NCI-H345 treated with DMSO at 0.1 percent for 48 hours (cell line): ENCODE measurements around the gene RPL21.
"Not testable (repeated sequence)": the region's sequence is repeated elsewhere in the genome, so short reads cannot be mapped to it uniquely, and the experiment has no call there.

ENCODE experiments used
- DNase-seq: peaks from one replicate; lab custom pipeline; 2025; ENCODE audit not compliant: unreplicated experiment; lab: John Stamatoyannopoulos, UW

Gene RPL21

DNA sequence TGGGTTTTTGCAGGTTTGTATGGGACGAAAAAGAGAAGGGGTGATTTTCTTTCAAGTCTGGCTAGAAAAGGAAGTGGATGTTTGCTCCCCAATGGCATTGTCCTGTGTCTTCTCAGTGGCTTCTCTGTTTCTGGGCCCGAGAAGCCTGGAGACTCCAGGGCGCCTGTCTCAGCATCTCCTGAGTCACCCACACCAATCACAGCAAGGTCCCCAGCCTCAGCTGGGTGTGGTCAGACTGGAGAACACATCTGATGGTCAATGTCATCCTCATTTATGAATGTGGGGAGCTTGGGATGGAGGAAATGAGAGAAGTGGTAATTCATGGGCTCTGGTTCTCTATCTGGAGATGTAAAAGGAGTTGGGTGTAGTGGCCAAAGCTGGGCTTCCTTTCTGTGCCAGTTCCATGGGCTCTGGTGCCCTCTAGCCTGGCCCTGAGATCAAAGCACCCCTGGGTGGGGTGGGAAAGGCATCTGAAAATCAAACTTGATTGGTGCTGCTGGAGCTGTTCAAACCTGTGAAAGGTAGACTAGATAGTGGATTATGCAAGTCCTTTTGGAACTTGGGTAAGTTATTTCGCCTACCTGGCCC, 32.6 kb downstream of the RPL21 start:
- DNase-seq: no peak

DNA sequence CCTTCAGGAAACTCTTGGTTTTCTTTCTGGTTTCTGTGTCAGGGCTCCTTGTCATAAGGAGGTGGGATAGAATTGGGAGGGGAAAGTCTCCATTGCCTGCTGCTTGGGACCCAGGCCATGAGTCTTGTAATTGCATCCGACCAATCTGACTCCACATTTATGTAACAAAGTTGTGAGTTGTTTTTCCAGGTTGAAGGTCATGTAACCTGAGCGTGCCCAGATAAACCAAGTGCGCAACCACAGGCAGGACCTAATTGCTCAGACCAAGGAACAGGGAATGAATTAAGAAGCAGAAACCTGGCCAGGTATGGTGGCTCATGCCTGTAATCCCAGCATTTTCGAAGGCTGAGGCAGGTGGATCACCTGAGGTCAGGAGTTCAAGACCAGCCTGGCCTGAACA, 37.0 kb downstream of the RPL21 start:
- no peak for DNase-seq

DNA sequence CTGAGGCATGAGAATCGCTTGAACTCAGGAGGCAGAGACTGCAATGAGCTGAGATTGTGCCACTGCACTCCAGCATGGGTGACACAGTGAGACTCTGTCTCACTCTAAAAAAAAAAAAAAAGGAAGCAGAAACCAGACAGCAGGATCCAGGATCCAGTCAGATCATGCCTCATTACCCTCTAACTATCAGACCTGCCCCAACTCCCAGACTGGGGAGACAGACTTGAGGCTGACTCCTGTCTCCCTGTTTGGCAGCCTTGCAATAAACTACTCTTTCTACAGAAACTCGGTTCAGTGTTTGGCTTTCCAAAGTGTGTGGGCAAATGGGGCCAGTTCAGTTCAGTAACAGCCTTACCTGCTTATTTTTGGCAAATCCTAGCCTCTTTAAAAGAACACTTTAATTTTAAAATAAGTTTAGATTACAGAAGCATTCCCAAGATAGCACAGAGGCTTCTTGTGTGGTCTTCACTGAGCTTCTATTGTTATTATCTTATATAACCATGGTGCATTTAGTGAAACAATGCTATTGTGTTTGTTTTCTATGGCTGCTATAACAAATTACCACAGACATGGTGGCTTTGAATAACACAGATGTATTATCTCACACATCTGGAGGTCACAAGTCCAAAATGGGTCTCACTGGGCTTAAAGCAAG, 37.8 kb downstream of the RPL21 start:
- DNase-seq: no peak

DNA sequence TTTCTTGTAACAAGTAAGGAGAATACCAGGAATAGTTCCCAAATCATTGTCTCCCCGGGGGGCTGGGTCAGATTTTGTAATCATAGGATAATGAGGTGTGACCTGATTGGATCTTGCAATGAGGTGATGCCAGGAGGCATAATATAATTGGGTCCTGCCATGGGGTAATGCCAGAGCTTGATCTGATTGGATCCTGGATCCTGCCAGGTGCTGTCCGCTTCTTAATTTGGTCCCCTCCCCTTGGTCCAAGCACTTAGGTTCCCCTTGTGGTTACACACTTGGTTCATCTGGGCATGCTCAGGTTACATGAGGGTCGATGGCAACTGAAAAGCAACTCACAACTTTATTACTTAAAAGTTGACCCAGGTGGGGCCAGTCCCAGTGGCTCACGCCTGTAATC, 39.4 kb downstream of the RPL21 start:
- DNase-seq: no peak

DNA sequence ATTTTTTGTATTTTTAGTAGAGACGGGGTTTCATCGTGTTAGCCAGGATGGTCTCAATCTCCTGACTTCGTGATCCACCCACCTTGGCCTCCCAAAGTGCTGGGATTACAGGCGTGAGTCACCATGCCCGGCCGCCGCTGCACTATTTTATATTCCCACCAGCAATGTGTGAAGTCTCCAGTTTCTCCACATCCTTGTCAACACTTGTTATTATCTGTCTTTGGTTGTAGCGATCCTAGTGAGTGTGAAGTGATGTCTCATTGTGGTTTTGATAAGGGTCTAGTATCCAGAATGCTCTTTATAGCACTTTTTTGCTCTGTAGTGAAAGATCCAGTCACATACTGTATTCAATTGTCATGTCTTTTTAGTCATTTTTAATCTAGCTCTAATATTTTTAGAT, 40.6 kb downstream of the RPL21 start:
- DNase-seq: not testable (repeated sequence)

DNA sequence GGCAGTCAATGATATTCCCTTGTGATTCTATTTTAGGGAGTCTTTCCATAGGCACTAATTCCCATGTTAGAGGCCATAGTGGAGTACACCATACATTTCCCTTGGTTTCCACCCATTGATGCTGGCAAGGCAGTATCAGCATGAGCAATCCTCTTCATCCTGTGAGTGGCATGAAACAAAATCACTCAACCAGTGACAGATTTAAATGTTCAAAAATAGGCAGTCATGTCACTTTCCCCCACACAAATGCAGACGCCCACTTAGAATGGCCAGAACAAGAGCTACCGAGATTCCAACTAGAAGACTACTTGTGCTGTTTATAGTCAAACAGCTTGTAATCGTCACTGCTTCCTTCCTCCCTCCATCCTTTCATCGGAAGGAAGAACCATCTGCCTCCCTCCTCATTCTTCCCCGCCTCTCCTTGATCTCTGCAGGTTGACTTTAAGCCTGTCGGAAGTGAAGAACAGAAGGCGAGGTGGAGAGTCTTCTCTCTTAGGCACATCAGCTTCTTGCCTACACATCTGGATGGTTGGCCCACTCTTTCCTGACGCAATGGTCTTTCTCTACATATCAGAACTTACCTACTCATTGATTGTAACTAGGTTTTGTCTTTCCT, 41.8 kb downstream of the RPL21 start:
- no peak for DNase-seq

DNA sequence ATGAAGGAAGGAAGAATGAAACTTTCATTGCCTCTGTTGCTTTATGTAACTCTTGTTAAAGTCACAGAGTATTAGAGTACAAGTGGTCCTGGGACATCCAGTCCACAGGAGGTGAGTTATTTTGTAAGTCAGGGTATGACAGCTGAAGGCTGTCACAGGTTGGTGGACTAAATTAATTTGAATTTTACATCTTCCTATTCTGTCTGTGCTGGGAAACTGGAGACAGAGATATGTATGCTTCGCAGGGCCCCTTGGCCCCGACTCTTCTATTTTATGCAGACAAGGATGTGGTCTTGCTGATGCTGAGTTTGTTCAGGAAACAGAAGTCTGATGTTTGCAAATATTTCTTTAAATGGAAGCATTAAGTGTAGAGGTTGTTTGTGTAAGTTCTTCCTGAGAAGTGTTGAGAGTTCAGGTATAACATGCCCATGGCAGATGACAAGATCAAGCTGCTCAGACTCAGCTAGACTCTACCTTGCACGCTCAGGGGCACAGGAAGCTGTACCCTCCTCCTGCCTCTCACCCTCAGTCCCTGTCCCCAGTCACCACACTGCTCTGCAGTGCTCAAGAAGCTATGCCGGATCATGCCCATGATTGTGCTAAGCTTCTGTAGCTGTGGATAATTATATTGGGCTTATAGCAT, 42.6 kb downstream of the RPL21 start:
- no peak for DNase-seq

DNA sequence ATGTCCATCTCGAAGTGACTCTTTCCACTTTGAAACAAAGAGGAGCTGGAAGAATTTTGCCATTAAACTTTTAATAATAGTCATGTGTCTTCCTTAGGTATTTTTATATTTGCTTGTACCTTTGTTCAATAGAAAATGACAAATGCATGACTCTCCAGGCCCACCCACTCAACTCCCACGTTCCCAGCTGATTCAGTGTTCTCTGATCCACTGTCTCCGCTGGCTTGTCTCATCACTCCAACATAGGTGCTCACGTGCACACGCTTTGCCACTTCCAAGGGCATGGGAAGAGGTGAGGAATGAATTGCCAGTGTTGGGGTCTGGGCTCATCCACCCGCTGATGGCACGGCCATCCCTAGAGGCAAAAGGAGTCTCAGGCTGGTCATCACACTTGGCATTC, 43.7 kb downstream of the RPL21 start:
- no peak for DNase-seq

DNA sequence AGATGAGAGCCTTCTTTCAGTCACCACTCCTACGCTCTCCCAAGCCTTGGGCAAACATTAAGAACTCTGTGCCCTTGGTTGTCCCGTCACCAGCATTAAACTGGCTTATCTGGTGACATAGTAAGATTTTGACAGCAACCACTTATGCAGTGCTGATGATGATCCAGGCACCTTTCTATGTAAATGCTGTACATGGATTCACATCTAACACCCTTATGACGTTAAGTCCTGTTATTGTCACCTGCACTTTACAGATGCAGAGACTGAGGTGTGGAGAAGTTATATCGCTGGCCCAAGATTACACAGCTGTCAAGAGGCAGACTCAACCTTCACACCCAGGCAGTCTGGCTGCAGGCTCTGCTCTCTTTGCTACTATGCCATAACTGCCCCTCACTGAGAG, 44.3 kb downstream of the RPL21 start:
- DNase-seq: no peak

DNA sequence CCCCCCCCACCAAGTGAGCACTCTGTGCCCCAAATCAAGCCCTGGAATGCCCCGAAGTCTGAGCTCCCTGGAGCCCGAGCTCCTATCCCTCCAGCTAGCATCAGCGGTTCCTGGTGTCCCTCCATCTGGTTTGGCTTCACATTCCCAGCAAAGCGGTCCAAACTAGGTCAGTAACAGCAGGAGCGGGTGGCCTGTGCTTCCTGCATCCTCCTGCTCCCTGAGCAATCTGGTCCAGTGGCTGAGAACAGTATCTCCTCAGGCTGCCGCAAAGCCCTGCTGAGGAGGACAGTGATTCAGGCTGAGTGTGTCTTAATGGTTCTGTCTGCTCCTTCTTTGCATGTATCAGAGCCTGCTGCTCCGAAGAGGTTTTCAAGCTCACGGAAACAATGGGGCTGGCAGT, 45.1 kb downstream of the RPL21 start:
- DNase-seq: no peak

DNA sequence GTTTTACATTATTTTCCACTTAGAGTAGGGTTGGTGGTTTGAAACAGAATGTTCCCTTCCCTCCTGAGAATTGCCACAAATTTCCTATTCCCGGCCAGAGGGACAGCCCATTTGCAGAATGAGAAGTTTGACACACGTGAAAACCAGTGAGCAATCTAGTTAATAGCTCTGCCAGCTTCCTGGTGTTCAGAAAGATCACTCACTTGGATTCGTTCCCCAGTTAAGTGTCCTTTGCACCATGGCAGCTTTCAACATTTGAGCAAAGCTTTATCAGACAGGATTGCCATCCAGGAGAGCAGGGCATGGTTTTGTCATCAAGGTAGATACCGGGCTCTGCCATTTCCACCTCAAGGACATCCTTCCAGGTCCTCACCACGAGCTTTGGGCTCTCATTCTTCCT, 47.5 kb downstream of the RPL21 start:
- no peak for DNase-seq

DNA sequence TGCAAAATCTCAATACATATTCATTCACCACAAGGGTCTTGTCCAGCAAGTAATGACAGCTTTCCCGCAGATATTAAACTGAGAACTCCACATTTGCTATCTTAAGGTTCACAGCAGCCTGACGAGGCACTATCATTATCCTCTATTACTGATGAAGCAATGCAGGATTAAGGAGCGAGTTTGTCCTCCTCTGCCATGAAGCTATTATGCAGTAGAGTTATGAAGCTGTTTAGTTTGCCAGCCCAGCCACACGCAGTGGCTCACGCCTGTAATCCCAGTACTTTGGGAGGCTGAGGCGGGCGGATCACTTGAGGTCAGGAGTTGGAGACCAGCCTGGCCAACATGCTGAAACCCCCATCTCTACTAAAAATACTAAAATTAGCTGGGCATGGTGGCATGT, 49.0 kb downstream of the RPL21 start:
- DNase-seq: not testable (repeated sequence)

DNA sequence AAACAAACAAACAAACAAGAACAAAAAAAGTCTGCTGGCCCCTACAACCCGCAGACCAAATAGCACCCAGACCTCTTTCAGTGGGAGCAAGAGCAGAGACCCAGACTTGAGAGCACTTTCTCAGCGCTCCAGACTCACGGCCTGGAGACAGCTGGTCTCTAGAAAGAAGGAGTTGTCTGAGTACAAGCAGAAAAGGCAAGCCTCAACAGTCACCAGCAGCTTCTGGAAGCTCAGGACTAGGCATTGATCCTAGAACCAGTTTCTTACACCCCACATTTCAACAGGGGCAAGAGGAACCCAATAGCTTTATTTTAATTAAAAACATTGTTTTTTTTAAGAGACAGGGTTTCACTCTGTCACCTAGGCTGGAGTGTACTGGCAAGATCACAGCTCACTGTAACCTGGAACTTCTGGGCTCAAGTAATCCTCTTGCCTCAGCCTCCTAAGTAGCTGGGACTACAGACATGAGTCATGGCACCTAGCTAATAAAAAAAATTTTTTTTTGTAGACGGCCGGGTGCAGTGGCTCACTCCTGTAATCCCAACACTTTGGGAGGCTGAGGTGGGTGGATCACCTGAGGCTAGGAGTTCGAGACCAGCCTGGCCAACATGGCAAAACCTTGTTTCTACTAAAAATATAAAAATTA, 49.7 kb downstream of the RPL21 start:
- no peak for DNase-seq

DNA sequence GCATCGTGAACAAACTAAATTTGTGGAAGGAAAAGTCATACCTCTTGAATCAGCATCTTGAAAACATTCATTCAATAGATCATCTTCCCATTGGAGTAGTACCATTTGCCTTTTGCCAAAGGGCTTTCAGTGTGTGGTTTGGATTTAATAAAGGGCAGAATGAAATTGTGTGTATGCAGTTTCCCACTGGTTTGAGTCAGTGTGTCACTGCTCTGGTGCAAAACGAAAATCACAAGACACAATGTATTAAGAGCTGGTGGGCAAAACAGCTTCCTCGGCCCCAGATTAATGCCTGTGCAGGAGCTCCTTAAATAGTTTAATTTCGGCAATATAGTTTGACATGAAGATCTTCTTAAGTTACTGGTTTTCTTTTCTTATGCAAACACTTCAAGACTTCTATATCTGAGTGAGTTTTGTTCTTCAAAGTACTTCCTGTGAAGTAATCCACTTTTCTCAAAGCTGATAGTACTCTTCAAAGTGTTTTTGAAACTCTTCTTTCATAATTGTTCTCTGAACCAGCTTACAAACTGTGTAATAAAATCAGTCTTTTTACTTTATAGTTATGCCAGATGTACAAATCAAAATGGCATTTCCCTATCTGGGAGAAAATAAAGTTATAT, 51.4 kb downstream of the RPL21 start:
- no peak for DNase-seq

DNA sequence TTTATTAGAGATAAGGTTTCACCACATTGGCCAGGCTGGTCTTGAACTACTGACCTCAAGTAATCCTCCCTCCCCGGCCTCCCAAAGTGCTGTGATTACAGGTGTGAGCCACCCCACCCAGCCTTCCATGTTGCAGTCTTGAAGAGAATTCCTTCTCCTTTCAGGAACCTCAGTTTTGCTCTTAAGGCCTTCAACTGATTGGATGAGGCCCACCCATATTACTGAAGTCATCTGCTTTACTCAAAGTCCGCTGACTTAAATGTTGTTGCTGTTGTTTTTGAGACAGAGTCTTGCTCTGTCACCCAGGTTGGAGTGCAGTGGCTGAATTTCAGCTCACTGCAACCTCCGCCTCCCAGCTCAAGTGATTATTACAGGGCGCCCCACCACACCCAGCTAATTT, 52.7 kb downstream of the RPL21 start:
- DNase-seq: no peak

DNA sequence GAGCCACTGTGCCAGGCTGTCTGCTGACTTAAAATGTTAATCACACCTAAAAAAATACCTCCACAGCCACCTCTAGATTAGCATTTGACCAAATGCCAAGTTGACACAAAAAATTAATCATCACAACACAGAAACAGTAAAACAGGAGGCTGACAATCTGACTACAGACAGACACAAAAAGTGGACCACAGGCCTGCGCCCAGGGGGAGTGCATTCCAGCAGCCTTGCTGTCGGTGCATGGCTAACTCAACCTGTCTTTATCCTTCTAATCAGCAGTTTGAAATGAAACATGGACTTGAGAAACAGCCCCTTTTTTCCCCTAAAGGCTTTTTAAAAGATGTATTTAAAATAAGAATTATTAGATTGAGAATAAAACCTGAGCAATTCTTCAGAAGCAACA, 53.3 kb downstream of the RPL21 start:
- no peak for DNase-seq
